HG03095 (cell line): Measurements from ENCODE around the gene DAGLA.

Source experiments
- ATAC-seq: cut with Tn5 transposase; IDR thresholded peaks from one replicate; pipeline ENCODE4 v1.9.1; 2021; ENCODE audit warnings: moderate library complexity; ENCODE audit not compliant: unreplicated experiment

DAGLA gene

DNA sequence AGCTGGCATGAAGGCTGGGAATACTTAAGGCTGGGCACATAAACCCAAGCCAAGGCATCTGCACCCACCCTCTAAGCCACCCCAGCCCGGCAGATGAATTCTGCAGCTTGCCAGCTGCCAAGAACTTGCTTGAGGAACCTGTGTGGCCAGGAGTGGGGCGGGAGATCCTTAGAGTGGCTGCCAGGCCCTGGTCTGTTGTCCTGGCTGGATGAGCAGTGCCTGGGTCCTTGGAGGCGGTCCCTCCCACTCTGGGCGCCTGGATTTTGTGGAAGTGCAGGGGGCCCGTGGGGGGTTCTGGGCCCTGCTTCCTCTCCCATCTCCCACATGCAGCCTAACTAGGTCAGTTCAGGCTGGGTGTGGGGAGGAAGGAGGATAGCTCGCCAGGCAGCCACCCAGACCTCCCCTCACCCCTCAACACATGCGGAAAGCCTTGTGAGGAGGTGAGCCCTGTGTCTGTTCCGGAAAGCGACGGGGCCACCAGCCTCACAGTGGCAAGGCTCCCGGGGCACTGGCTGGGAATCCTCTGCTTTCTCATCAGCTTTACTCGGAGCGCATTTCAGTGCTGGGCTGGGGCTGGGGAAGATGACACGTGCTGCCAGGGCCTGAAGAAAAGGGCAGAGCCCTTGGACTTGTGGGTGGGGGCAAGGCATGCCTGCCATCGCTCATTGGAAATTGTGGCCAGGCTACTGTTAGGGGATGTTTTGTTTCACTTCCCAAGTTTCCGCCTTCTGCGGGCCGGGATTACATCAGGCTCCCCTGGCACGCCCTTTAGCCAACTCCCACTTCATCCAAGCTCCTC is 8.4 kb downstream of the DAGLA start:
- no peak for ATAC-seq

- ATAC-seq = no peak
Observed at GRCh38 chr11:61689164-61689496, 8.9 kb downstream of the DAGLA start.

GRCh38 chr11:61690706-61691379 is 10.7 kb downstream of the DAGLA start:
- ATAC-seq = no peak

DNA sequence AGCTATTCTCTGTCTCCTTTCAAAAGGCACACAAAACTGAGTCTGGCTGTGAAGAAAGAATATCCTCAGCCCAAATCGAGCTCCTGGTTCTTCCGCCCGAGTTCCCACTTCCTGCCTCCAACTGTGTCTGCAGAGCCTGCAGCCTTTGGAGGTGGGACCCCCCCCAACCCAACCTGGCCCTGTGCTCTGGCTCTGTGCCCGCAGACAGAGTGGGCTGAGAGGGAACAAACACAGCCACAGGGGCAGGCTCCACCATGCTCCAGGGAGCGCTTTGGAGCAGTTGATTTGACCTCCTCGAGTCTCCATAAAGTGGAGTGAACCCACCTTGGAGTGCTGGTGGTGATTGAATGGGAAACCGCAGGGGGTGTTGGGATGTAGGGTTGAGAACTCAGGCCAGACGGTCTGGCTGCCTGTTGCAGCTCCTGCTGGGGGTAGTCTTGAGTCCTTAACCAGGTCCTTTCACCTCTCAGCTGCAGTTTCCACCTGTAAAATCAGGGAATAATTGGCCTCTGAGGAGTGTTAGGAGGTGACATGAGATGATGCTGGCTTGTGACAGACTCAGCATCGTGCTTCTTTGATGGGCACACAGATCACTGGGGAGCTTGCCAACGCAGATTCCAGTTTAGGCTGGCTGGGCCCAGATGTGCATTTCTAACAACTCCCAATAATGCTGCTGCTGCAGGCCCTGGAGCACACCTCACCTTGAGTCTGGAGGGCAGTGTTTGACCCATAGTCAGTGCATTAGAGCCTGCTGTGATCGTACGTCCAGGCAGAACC is 11.4 kb downstream of the DAGLA start:
- ATAC-seq = no peak

DNA sequence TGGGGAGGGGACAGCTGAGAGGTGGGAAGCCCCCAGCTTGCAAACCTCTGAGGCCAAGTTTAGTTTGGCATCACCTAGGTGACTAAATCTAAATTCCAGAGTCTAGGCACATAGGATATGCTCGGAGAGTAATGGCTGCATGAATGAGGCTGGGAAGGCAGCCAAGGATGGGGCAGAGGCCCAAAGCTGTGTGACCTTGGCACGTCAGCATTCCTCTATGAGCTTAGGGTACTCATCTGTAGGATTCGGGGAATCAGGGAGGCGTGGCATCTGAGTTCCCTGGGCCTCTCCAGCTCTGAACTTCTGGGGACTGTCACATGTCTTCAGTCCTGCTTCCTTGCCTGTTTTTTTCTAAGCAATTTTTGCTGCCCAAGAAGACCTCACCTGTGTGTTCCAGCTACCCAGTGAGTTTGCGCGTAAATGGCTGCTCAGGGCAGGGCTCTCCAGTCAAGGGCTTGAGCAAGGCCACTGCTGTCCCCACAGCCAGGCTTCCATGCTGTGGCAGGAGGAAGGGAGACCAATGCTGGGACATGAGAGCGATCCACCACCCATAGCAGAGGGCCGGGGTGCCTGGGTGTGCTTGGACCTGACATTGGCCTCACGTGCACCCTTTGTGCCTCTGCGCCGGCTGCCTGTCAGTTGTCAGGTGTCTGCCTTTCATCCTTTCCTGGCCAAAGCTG is 13.9 kb downstream of the DAGLA start:
- no peak for ATAC-seq

GRCh38 chr11:61694602-61694939 is 14.4 kb downstream of the DAGLA start:
- no peak for ATAC-seq

DNA sequence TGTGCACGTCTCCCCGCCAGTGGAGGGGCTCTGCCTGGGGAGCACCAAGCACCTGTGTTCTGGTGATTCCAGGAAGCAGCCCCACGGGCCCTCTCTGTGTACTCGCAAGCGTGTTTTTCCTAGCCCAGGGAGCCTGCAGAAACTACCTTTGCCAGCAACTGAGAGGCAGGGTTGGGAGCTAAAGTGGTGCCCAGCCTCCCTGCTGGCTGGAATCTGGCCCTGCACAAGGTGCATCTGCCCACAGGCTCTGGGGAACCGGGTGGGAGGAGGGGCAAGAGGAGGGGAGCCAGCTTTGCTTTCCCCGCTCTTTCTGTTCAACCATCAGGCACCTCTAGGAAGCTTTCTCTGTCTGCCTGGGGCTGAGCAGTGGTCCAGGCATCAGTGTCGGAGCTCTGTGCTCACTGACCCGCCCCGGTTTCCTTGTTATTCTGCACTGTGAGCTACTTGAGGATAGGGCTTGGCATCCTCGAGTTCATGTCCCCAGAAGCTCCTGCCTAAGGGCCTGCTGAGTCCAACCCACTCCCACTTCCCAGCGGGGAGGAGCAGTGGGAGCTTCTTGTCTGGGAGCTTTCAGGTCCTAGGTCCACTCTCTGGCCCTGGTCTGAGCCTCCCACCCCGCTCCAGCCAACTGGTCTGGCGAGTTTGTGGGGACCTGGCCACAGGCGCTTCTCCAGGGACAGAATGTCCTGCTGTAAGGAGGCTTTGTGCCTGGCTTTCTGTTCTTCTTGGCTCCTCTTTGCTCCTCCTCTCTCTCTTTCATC is 14.9 kb downstream of the DAGLA start:
- ATAC-seq = no peak

- no peak for ATAC-seq
Observed at GRCh38 chr11:61695917-61696316, 15.7 kb downstream of the DAGLA start.

GRCh38 chr11:61696602-61697001 is 16.4 kb downstream of the DAGLA start:
- ATAC-seq = no peak

DNA sequence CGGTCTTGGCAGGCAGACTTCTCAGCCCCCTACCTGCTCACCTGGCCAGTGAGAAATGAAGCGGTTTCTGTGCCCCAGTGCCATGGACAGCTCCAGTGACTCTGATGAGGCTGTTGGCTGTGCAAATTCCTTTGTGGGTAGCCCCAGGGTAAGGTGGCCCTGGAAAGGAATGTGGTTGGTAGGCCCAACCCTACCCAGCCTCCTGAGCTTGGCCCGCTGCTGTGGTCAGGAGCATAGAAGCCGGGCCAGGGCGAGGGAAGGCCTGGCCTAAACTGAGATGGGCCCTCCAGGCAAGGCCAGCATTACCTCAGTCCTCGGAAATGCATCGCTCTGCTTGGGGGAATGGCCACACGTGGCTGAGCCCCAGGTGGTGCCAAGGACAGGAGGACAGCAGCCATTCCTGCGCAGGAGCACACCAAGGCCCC is 16.9 kb downstream of the DAGLA start:
- no peak for ATAC-seq

DNA sequence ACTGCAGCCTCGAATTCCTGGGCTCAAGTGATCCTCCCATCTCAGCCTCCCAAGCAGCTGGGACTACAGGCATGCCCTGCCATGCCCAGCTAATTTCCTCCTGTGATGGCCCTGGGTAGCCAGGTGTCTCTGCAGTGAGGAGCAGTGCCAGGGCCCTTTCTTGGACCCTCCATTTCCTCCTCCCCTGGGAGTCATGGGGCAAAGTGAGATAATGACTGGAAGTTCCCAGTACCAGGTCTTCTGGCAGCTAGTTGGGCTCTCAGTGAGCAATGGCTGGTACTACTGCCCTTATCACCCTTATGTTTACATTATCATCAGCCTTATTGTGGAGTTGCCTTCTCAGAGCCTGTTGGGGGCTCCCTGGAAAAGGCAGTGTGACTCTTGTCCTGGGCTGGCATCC is 17.6 kb downstream of the DAGLA start:
- no peak for ATAC-seq

GRCh38 chr11:61698173-61698948 is 18.2 kb downstream of the DAGLA start:
- ATAC-seq = no peak

DNA sequence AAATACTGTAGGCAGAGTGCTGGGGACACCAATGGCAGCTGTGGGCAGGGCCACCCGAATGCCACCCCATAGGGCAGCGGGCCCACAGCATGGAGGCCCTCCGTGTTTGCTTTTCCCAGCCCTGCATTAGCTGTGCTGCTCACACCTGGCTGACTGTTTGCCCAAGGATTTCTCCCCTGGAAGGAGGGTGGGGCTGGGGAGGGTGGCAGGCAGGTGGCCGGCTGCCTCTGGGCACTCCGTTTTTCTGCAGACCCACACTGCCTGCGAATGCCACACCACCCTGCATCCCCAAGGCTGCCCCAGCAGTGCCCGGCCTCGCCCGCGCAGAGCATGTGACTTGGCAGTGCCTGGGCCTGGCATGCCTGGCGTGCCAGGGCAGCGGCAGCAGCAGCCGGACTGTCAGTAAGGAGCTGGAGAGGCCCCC is 19.6 kb downstream of the DAGLA start:
- no peak for ATAC-seq

GRCh38 chr11:61700212-61700611 is 20.0 kb downstream of the DAGLA start:
- ATAC-seq = no peak

GRCh38 chr11:61700720-61701119 is 20.5 kb downstream of the DAGLA start:
- no peak for ATAC-seq

DNA sequence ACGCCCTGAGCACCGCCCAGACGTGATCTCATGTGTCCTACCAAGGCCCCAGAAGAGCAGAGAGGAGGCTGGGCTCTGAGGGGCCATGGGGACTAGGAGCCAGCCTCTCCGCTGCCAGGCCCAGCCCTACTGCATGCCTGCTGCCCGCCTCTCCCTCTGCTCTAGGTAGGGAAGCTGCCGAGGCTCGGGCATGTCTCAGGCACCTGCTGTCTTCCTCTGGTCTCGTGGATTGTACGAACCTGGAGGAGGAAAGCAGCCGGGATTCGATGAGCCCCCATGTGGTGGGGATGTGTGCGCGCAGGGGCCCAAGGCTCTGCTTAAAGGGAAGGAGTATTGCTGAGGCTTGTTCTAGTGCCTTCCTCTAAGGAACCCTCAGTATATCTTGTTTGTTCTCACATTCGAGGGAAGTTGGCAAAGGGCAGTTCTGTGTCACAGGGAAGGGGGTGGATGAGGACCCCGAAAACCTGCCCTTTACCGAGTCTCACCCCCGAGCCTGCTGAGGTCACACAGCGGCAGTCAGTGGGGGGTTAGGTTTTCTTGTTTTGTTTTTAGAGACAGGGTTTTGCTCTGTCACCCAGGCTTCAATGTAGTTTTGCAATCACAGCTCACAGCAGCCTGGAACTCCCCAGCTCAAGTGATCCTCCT is 21.2 kb downstream of the DAGLA start:
- ATAC-seq = no peak

- no peak for ATAC-seq
Observed at GRCh38 chr11:61702701-61703312, 22.6 kb downstream of the DAGLA start.

GRCh38 chr11:61704838-61705237 is 24.6 kb downstream of the DAGLA start:
- ATAC-seq = no peak
